Hepatocyte (in vitro differentiated cells): ENCODE results near the gene PARVG.

Source experiments
- EZH2 ChIP-seq: fragments of 200-600 bp; sonication (generic); IDR thresholded peaks from 2 replicates; pipeline ENCODE4 v1.6.1; 2016; ENCODE audit warnings: antibody characterized with exemption, mild to moderate bottlenecking, borderline replicate concordance
- EZH2phosphoT487 ChIP-seq: fragments of 200-600 bp; sonication (generic); IDR thresholded peaks from one replicate; pipeline ENCODE4 v1.6.1; 2018; ENCODE audit warnings: antibody characterized with exemption, mild to moderate bottlenecking, low read depth, moderate library complexity; ENCODE audit not compliant: unreplicated experiment, severe bottlenecking
- TF ChIP-seq, protein P1 (sequence below): fragments of 200-600 bp; sonication (generic); IDR thresholded peaks from 2 replicates; pipeline ENCODE4 v1.5.1; 2016; ENCODE audit warnings: antibody characterized with exemption, mild to moderate bottlenecking; ENCODE audit not compliant: poor library complexity

DNA sequence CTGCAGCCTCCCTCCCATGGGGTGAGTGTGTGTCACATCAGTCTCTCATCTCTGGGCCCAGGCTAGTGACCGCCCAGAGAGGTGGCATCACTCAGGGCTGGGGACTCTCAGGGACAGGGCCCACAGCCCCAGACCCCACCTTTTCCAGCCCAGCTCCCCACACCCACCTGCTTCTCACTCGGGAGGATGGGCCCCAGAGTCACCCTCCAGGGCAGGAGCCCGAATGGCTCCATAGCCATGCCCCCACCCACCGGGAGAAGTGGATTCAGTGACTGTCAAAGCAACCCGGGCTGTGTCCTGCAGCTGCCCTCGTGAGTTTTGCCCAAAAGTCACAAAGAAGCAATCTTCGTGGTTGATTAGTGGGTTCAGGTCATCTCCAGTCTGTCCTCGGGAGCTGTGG is 26.0 kb downstream of the PARVG start:
- no peak for TF ChIP-seq EZH2
- TF ChIP-seq, protein P1, sequence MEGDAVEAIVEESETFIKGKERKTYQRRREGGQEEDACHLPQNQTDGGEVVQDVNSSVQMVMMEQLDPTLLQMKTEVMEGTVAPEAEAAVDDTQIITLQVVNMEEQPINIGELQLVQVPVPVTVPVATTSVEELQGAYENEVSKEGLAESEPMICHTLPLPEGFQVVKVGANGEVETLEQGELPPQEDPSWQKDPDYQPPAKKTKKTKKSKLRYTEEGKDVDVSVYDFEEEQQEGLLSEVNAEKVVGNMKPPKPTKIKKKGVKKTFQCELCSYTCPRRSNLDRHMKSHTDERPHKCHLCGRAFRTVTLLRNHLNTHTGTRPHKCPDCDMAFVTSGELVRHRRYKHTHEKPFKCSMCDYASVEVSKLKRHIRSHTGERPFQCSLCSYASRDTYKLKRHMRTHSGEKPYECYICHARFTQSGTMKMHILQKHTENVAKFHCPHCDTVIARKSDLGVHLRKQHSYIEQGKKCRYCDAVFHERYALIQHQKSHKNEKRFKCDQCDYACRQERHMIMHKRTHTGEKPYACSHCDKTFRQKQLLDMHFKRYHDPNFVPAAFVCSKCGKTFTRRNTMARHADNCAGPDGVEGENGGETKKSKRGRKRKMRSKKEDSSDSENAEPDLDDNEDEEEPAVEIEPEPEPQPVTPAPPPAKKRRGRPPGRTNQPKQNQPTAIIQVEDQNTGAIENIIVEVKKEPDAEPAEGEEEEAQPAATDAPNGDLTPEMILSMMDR: no peak
- no peak for TF ChIP-seq EZH2phosphoT487
